DND-41 (cell line): ENCODE data around the gene TXNDC9.

Experiments
- ATAC-seq: fragments of 200-7000 bp; cut with Tn5 transposase; 3 replicates; pipeline ENCODE4 v1.9.1; 2021; ENCODE audit warnings: low read depth; ENCODE audit not compliant: insufficient read depth
- DNase-seq: peaks from one replicate; pipeline ENCODE4 v3.0.0-alpha.2; 2020
- H2AFZ ChIP-seq: 2 replicates; pipeline ENCODE4 v1.6.0; 2012; ENCODE audit warnings: low read depth, low read length
- H3K27ac ChIP-seq: 2 replicates; pipeline ENCODE4 v1.5.1; 2012; ENCODE audit warnings: low read length, inconsistent platforms
- H3K27me3 ChIP-seq: fragments of 200-600 bp; sonication (generic); 2 replicates; pipeline ENCODE4 v1.6.0; 2012; ENCODE audit warnings: low read length, mild to moderate bottlenecking, inconsistent platforms; ENCODE audit not compliant: insufficient read depth, poor library complexity
- H3K36me3 ChIP-seq: 2 replicates; pipeline ENCODE4 v1.5.1; 2012; ENCODE audit warnings: low read length, inconsistent platforms; ENCODE audit not compliant: insufficient read depth
- H3K4me1 ChIP-seq: 2 replicates; pipeline ENCODE4 v1.5.1; 2012; ENCODE audit warnings: mild to moderate bottlenecking, low read length; ENCODE audit not compliant: insufficient read depth
- H3K4me2 ChIP-seq: 2 replicates; pipeline ENCODE4 v1.6.0; 2012; ENCODE audit warnings: mild to moderate bottlenecking, moderate library complexity, low read length, inconsistent platforms; ENCODE audit not compliant: insufficient read depth
- H3K4me3 ChIP-seq, 2 experiments: fragments of 200-600 bp in 1 of 2; shearing (Covaris generic) in 1 of 2; 2 replicates each; pipeline ENCODE4 v1.5.1; 2012 to 2016; ENCODE audit warnings: inconsistent platforms in 2 of 2, low read length in 2 of 2, mild to moderate bottlenecking in 2 of 2, low read depth in 1 of 2, moderate library complexity in 1 of 2
- H3K79me2 ChIP-seq: 2 replicates; pipeline ENCODE4 v1.6.0; 2012; ENCODE audit warnings: low read length, inconsistent platforms; ENCODE audit not compliant: insufficient read depth
- H3K9ac ChIP-seq: 2 replicates; pipeline ENCODE4 v1.6.0; 2012; ENCODE audit warnings: low read depth, mild to moderate bottlenecking, inconsistent platforms, low read length, moderate library complexity
- H3K9me3 ChIP-seq: 2 replicates; pipeline ENCODE4 v1.5.1; 2012; ENCODE audit warnings: low read length, moderate library complexity, mild to moderate bottlenecking, inconsistent platforms; ENCODE audit not compliant: insufficient read depth, severe bottlenecking
- H4K20me1 ChIP-seq: 2 replicates; pipeline ENCODE4 v1.6.0; 2012; ENCODE audit warnings: low read length; ENCODE audit not compliant: insufficient read depth
- CTCF ChIP-seq: IDR thresholded peaks from 2 replicates; pipeline ENCODE4 v1.5.1; 2012; ENCODE audit warnings: borderline replicate concordance, low read length, moderate library complexity, mild to moderate bottlenecking; ENCODE audit not compliant: poor library complexity, severe bottlenecking; ENCODE audit errors: extremely low read depth
- EZH2 ChIP-seq: IDR thresholded peaks from 3 replicates; pipeline ENCODE4 v1.6.1; 2012; ENCODE audit warnings: borderline replicate concordance, low read depth, mild to moderate bottlenecking, moderate library complexity, low read length, inconsistent platforms; ENCODE audit not compliant: severe bottlenecking

Gene TXNDC9

GRCh38 chr2:99275882-99276281 is 60.3 kb downstream of the TXNDC9 start:
- H3K9ac ChIP-seq = no peak overlapping the region
- DNase-seq = no peak
- no peaks in the 10 kb centered on the region for H4K20me1 ChIP-seq
- H2AFZ ChIP-seq = no peak overlapping the region
- peaks cover 8% of the 10 kb centered on the region for H3K9me3 ChIP-seq
- no peaks in the 10 kb centered on the region for H3K27me3 ChIP-seq
- no peaks in the 10 kb centered on the region for H3K4me1 ChIP-seq
- no peak overlapping the region for H3K27ac ChIP-seq
- no peak overlapping the region for H3K4me3 ChIP-seq
- TF ChIP-seq CTCF (no peak), EZH2 (no peak)
- no peak for ATAC-seq
- H3K36me3 ChIP-seq = 0 out of 2 replicates have a peak, but pooled peaks cover 2% of the 10 kb centered on the region
- H3K4me2 ChIP-seq = no peak overlapping the region
- no peaks in the 10 kb centered on the region for H3K79me2 ChIP-seq
